Right lobe of liver (tissue), 6 donors: ENCODE results near the gene IER3IP1. TPM values are rescaled to one million over a fixed set of nuclear protein-coding genes. Genes with fewer than 3 reads are reported as not detected.

Experiments
- ATAC-seq, 4 donors: fragments of 200-7000 bp; cut with Tn5 transposase; one replicate each; pipeline ENCODE4 v1.9.1; 2020; ENCODE audit warnings: mild to moderate bottlenecking in 4 of 4, moderate library complexity in 4 of 4
- DNase-seq, 3 donors: peaks; one replicate each; pipeline ENCODE4 v3.0.0-alpha.2; 2020
- H3K27ac ChIP-seq, 3 donors: fragments of 200-600 bp; one replicate each; pipeline ENCODE4 v1.8.0; 2022
- H3K27me3 ChIP-seq, 2 donors: fragments of 200-600 bp; one replicate each; pipeline ENCODE4 v1.8.0; 2022
- H3K36me3 ChIP-seq, 4 donors: fragments of 200-600 bp; sonication (generic) in 1 of 4; one replicate each; pipeline versions ENCODE4 v1.5.1 to v1.8.0; 2017 to 2022; ENCODE audit warnings: control low read depth in 1 of 4
- H3K4me1 ChIP-seq, 4 donors: fragments of 200-600 bp; sonication (generic) in 1 of 4; one replicate each; pipeline versions ENCODE4 v1.5.1 to v1.8.0; 2017 to 2022; ENCODE audit warnings: control low read depth in 1 of 4
- H3K4me3 ChIP-seq, 3 donors: fragments of 200-600 bp; one replicate each; pipeline ENCODE4 v1.8.0; 2022
- H3K9me3 ChIP-seq, 4 donors: fragments of 200-600 bp; sonication (generic) in 1 of 4; one replicate each; pipeline versions ENCODE4 v1.5.1 to v1.8.0; 2017 to 2022; ENCODE audit warnings: control low read depth in 1 of 4
- CTCF ChIP-seq, 4 donors: fragments of 200-600 bp in 3 of 4; fragments of 450-650 bp in 1 of 4; IDR thresholded peaks; one replicate each; pipeline versions ENCODE4 v1.5.1 to v1.8.0; 2016 to 2022; ENCODE audit warnings: antibody characterized with exemption in 4 of 4, mild to moderate bottlenecking in 2 of 4
- POLR2A ChIP-seq: fragments of 450-650 bp; IDR thresholded peaks from one replicate; pipeline ENCODE4 v1.6.1; 2017; ENCODE audit warnings: antibody characterized with exemption, mild to moderate bottlenecking
- WGBS: methylation state at CpG from one replicate; pipeline ENCODE4 v1.1.6; 2018; ENCODE audit warnings: low coverage, low lambda C conversion rate; ENCODE audit not compliant: insufficient coverage; ENCODE audit errors: missing lambda C conversion rate; 5-methylcytosine and 5-hydroxymethylcytosine counted together
- intact Hi-C, 2 donors: fragments of 100-400 bp; cut with DNase I; formaldehyde crosslinking; loops; one replicate each; pipeline versions ENCODE4 v1.11.2 to v1.14.1; 2022
- total RNA-seq, 6 experiments: library from RNA; depleted of rRNA in 2 of 6; stranded (reverse); fragments of >200 nt in 2 of 6; fragmentation: NEBNext Ultra II Directional in 3 of 6; extraction: Animal tissue kit (Norgen Biotek cat#: 25700) in 3 of 6; gene quantifications; one replicate each; pipeline versions ENCODE4 v1.1.0 to v1.2.4, GENCODE V29; 2016 to 2023
- donor health status: DM: no; HTN: yes; CAD: no.
- donor health status: DM: no; HTN: no; CAD: no.
- donor health status: DM: no; HTN: no; CAD: no.
- donor health status: DM: no; HTN: yes; CAD: no.
- donor health status: DM: no; HTN: yes; CAD: no.

Gene IER3IP1
- total RNA-seq, 6 experiments from 2014 or later = 4.4 to 9.7 (median 6.9) TPM

GRCh38 chr18:47174545-47175116 is 1.5 kb downstream of the IER3IP1 start:
- DNase-seq (no peak), ATAC-seq (no peak)
- no peaks in the 10 kb centered on the region for H3K9me3 ChIP-seq
- no peak overlapping the region for H3K27ac ChIP-seq
- H3K4me1 ChIP-seq = peaks cover 0 to 9% (median 0%) of the 10 kb centered on the region in 4 donors
- intact Hi-C loops = no loop called here
- no peaks in the 10 kb centered on the region for H3K27me3 ChIP-seq
- WGBS = 74% methylated on average over 8 of the region's 13 CpGs
- peak overlapping the region in 1 of 3 donors; percentile 65 for H3K4me3 ChIP-seq
- no peaks in the 10 kb centered on the region for H3K36me3 ChIP-seq
- no peak for TF ChIP-seq POLR2A
- TF ChIP-seq CTCF (IDR thresholded peaks at IDR 0.05) = no peak

GRCh38 chr18:47172476-47172875 is 3.7 kb downstream of the IER3IP1 start:
- ATAC-seq (no peak), DNase-seq (no peak)
- no peak overlapping the region for H3K27ac ChIP-seq
- no peaks in the 10 kb centered on the region for H3K36me3 ChIP-seq
- TF ChIP-seq CTCF (IDR thresholded peaks at IDR 0.05) (no peak), POLR2A (no peak)
- H3K27me3 ChIP-seq = no peaks in the 10 kb centered on the region
- H3K4me1 ChIP-seq = peaks cover 0 to 9% (median 0%) of the 10 kb centered on the region in 4 donors
- H3K9me3 ChIP-seq = no peaks in the 10 kb centered on the region
- WGBS = 92% methylated on average over 2 of the region's 2 CpGs
- H3K4me3 ChIP-seq = no peak overlapping the region
- intact Hi-C loops = no loop called here

GRCh38 chr18:47168913-47169312 is 7.3 kb downstream of the IER3IP1 start:
- Histone ChIP-seq H3K27me3 (no peaks in the 10 kb centered on the region), H3K4me1 (no peaks in the 10 kb centered on the region), H3K27ac (no peak overlapping the region), H3K4me3 (no peak overlapping the region), H3K9me3 (no peaks in the 10 kb centered on the region), H3K36me3 (no peaks in the 10 kb centered on the region)
- intact Hi-C loops = no loop called here
- ATAC-seq (no peak), DNase-seq (no peak)
- TF ChIP-seq CTCF (IDR thresholded peaks at IDR 0.05) (no peak), POLR2A (no peak)
- WGBS = 67% methylated on average over 1 of the region's 1 CpG

- no peaks in the 10 kb centered on the region for H3K27me3 ChIP-seq
- TF ChIP-seq CTCF (IDR thresholded peaks at IDR 0.05) = no peak
- TF ChIP-seq POLR2A = no peak
- intact Hi-C loops = no loop called here
- no peak overlapping the region for H3K27ac ChIP-seq
- no peak for DNase-seq
- no peaks in the 10 kb centered on the region for H3K36me3 ChIP-seq
- H3K4me1 ChIP-seq = no peaks in the 10 kb centered on the region
- ATAC-seq = no peak
- H3K4me3 ChIP-seq = no peak overlapping the region
- no peaks in the 10 kb centered on the region for H3K9me3 ChIP-seq
Measured at GRCh38 chr18:47168509-47168908, 7.7 kb downstream of the IER3IP1 start.

- Histone ChIP-seq H3K27me3 (no peaks in the 10 kb centered on the region), H3K4me1 (no peaks in the 10 kb centered on the region), H3K27ac (no peak overlapping the region), H3K9me3 (no peaks in the 10 kb centered on the region), H3K4me3 (no peak overlapping the region), H3K36me3 (no peaks in the 10 kb centered on the region)
- ATAC-seq = no peak
- 79% methylated on average over 2 of the region's 2 CpGs for WGBS
- intact Hi-C loops = no loop called here
- DNase-seq = no peak
- TF ChIP-seq CTCF (IDR thresholded peaks at IDR 0.05) = no peak
- no peak for TF ChIP-seq POLR2A
Measured at GRCh38 chr18:47166294-47166693, 9.9 kb downstream of the IER3IP1 start.
